GM21423 (cell line): ENCODE data around the gene UPP2.

Experiments
- ATAC-seq: cut with Tn5 transposase; IDR thresholded peaks from one replicate; pipeline ENCODE4 v1.9.1; 2021; ENCODE audit warnings: mild to moderate bottlenecking, moderate library complexity; ENCODE audit not compliant: unreplicated experiment

The UPP2 gene

DNA sequence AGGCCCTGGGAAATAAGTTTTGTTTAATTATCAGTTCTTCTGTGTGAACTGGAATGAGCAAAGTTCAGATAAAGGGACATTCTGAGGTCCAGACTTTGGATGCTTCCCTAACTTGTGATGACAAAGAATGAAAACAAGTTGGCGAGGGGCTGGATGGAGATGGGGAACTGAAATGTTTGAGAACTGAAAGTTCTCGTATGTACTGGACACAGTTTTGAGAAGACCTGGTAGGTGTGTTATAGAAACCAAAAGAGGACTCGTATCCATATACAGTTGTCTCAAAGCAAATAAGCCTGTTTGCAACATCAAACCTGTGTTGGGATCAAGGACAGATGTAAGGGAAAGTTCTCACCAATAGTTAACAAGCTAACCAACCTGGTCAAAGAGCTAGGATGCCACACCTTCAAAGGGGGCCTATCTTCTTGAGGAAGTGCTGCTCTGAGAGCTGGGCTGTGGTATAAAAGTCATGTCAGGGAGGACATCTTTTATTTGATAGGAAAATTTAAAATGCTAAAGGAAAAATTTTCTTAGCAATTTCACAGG is at the start of gene UPP2:
Gene UPP2 (plus strand): TSS at position 493 of the 543 bp plus-strand sequence. CDS start 188 bp downstream, outside the sequence.
- no peak for ATAC-seq

DNA sequence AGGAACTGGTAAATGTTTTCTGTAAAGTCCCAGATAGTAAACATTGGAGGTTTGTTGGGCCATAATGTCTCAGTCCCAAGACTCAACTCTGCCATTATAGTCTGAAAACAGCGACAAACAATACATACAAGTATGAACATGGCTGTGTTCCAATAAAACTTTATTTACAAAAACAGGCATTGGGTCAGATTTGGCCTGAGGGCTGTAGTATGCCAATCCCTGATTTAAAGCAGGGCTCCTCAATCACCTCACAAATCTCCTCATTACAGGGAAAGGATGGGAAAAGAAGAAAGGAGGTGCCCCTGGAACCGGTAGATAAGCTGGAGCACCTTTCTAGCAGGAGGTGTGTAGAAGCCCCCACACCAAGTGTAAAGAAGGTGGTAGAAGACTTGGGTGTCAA is 48.9 kb upstream of the UPP2 start:
- no peak for ATAC-seq

DNA sequence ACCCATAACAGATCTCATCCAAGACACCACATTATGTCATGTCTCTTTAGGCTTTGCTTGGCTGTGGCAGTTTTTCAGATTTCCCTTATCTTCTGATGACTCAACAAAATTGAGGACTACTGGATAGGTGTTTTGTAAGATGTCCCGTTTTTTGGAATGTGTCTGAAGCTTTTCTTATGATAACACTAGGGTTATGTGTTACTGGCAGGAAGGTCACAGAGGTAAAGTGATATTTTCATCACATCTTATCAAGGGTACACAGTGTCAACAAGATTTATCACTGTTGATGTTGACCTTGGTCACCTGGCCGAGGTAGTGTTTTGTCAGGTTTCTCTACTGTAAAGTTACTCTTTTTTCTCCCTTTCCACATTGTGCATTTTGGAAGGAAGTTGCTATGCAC is 44.8 kb upstream of the UPP2 start:
- no peak for ATAC-seq

DNA sequence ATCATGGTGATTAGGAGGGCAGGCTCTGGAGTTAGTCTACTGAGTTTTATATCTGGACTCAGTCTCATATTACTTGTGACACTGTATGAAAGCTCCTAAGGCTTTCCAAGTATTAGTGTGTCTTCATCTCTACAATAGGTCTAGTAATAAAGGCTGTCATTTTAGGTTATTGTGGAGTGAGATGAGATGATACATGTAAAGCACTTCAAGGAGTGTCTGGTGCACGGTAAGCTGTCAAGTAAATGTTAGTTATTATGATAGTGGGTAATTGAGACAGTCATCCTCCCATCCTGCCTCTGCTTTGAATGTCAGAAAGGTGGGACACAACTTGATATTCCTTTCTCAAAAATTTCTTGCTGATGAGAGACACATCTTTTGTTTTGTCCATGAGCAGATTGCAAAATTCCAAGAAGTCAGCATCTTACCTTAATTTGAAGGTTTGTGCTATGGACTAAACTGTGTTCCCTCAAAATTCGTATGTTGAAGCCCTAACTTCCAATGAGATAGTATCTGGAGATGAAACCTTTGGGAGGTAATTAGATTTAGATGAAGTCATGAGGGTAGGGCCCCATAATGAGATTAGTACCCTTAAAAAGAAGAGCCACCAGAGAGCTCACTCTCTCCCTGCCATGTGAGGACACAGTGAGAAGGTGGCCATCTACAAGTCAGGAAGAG is 41.4 kb upstream of the UPP2 start:
- no peak for ATAC-seq

DNA sequence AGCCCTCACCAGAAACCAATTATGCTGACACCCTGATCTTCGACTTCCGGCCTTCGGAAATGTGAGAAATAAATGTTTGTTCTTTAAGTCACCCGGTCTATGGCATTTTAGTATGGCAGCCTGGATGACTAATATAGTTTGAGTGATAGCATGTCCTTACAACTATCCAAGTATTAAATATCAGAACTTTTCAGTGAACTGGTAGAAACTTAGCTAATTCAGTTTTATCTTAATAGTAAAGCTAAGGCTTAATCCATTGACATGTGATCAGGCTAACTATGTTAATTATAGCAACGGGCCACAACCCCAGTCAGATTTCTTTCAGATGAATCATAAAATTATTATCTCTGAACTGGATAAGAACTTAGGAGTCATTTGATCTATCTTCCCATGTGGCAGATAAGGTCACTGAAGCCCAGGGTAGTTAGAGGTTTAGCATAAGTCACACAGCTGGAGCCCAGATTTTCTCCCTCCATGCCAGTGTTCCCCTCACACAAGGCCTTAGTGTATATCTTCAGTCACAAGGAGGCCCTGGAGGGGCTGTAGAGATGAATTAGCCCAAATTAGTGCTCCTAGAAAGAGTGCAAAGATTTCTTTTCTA is 40.7 kb upstream of the UPP2 start:
- no peak for ATAC-seq

DNA sequence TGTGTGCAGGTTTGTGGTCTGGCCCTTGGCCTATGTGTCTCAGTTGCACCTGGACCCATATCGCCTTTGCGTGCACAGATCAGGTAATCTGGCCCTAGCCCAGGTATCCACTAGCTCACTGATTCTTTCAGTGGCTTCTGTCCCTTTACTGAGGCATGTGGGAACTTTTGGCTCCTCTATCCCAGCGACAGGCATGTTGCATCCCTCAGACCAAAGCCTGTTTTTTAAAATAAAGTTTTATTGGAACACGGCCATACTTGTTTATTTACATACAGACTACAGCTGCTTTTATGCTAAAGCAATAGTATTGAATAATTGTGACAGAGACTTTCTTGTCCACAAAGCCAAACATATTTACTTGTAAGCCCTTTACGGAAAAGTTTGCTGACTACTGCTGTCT is 39.9 kb upstream of the UPP2 start:
- ATAC-seq = no peak

DNA sequence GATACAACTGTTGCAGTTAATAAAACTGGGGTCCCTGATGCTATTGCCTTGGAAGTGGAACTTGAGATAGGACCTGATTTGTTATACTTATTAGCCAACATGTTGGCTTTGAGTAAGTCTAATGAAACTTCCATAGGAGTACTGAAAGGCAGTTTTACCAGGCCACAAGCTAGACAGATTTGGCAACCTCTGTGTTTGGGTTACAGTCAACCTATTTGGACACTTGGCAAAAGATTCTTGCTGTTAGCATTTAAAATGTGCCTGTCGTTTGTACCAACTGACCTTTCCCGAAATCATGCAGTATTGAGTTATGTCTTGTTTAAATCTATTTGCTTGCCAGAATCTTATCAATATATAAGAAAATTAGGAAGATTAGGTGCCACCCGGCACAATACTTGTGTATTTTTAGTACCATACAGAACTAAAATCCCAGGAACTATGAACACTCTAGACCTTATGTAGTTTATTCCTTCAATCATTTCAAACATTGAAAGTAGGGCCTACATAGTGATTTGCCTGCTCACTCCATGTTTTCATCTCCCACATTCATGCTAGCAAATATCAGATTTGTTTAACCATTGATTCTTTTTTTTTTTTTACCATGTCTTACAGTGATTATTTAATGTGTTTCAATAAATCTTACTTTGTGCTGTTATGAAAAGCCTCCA is 35.5 kb upstream of the UPP2 start:
- no peak for ATAC-seq

DNA sequence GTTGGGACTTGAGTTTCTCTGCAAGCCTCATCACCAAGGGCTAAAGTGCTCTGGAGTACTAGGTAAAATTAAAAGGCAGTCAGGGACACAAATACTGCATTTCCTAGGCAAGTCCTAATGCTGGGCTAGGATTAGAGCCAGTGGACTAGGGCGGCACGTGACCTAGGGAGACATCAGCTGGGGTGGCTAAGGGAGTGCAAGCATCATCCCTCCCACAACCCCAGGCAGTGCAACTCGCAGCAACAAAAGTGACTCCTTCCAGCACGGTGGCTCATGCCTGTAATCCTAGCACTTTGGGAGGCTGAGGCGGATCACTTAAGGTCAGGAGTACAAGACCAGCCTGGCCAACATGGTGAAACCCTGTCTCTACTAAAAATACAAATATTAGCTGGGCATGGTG is 30.7 kb upstream of the UPP2 start:
- no peak for ATAC-seq

DNA sequence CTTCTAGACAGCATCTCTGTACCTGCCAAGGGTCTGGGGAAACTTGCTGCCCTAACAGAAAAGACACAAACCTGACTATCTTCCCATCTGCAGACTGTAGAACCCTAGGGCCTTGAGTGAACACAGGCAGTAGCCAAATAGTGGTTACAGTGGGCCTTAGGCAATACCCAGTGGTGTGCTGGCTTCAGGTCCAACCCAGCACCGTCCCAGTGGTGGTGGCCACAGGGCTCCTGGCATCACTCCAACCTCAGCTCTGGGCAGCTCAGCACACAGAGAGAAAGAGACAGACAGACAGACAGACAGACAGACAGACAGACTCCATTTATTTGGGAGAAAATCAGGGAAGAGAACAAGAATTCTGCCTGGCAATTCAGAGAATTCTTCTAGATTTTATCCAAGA is 29.3 kb upstream of the UPP2 start:
- ATAC-seq = no peak

DNA sequence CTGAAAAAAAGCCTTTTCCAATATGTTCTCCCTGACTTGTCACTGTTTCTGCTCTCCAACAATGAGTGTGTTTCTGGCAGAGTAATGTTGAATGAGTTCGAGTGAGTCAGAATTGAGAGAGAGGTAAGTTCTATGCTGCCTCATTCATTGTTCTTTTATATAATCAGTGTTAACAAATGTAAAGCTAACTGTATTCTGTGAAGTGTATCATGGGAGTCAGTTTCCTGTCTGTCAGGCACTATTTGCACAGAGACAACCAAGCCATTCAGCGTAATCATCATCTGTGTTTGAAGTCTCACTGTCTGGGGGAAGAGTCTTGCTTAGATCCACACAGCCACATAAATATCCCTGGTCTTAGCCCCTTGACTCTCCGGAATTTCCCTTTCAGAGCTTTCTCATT is 22.0 kb upstream of the UPP2 start:
- ATAC-seq = no peak

DNA sequence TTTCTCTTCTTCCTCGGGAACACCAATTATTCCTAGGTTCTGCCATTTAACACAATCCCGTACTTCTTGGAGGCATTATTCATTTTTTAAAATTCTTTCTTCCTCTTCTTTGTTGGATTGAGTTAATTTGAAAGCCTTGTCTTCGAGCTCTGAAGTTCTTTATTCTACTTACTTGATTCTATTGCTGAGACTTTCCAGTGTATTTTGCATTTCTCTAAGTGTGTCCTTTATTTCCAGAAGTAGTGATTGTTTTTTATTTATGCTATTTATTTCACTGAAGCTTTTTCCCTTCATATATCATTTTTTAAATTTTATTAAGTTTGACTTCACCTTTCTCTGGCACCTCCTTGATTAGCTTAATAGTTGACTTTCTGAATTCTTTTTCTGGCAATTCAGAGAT is 13.6 kb upstream of the UPP2 start:
- no peak for ATAC-seq

DNA sequence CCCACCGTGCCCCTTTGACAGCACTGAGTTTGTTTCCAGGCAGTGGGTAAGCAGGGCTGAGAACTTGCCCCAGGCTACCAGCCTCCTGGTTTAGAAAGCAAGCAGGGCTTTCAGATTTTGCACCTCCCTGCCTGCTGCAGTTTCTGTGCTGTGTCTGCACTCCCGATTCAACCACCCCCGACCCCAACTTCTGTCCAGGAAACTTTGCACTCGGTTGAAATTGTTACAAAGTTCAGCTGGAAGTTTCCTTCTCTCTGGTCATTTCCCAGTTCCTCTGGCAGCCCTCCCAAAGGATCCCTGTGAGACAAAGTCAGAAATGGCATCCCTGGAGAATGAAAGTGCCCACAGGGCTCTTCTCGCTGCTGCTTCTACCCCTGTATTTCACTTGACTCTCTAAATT is 12.4 kb upstream of the UPP2 start:
- no peak for ATAC-seq

DNA sequence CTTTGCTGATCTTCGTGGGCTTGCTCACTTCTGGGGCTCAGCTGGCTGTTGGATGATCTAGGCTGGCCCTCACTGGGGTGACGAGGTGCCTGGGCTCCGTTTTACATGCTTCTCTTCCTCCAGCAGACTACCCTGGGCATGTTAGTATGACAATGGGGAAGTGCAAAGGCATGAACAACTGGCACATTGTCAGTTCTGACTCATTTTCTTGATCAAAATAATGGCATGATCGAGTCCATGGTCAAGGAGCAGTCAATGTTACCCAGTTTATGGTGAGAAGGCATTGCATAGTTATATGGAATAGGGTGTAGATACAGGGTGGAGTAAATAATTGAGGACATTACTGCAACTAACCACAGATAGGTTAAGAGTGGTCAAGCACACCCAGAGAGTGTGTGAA is 10.0 kb upstream of the UPP2 start:
- no peak for ATAC-seq

DNA sequence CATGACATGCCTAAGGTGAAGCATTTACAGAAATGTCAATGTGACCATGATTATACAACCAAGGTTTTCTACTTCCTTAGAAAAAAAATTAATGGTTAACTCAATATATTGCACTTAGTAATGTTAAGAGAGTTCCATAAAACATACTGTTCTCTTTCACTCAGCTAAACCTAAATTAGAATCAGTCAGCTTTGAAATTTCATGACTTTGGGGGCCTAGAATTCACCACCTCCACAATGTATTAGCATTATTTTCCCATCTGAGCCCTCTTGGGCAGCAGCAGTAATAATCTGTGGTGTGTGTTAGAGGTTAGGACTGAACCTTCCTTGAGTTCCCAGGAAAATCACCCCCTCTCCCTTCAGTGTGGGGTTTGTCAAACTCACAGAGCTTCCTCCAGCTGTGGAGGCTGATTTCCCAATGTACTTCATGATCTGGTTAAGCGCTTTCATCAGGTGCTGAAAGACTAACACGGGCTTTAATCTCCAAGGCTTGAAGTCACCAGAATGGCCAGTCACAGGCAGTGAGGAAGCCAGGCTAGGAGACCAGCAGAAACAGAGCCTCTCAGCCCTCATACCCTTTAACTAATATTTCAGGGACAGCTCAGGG is 7.1 kb upstream of the UPP2 start:
- ATAC-seq = no peak

DNA sequence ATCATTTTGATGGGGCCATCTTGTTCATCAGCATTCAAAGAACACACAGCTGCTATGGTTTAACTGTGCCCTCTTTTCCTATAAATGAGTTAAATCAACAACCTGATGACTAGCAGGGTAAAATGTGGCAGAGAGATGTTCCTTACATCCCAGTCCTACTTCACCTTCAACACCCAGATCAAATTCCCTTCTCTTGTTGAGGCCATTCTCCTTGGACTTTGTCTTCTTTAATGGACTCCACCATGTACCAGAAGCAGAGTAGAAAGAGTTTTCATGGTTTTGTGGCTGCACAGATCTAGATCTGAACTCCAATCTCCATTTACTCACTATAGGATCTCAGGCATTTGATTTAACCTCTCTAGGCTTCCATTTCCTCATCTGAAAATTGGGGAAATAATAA is 6.4 kb upstream of the UPP2 start:
- no peak for ATAC-seq

DNA sequence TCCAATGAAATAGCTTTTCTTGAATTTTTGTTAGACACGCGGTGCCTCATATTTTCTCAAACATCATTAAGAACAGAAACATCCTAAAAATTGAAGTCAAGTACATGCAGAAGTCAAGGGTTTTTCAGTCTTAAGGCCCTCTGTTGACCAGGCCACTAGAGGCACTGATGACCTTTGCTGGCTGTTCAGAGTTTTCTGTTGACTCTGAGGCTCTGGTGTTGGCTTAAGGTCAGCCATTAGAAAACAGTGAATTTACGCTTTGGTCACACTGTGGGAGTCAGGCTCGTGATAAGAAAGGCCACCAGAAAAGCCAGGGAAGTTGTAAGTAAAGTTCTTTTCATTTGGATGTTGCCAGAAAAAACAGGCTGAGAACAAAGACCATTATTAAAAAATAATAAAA is 5.8 kb upstream of the UPP2 start:
- ATAC-seq = no peak

DNA sequence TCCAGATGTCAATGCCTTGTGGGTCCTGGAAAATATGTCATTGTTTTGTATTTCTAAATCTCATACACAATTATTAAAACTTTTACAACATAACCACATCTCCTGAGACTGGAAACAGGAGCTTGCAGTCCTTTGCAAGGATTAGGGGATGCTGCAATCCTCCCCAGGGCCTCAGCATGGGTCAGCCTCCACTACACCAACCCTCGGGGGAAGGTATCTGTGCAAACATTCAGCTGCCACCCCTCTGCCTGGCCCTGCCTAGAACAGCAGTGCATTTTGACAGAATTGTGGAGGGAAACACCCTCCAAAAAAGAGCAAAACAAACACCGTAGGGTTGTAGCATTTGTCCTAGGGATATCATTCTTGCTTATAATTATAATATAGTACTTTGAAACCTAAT is 4.2 kb upstream of the UPP2 start:
- ATAC-seq = no peak

DNA sequence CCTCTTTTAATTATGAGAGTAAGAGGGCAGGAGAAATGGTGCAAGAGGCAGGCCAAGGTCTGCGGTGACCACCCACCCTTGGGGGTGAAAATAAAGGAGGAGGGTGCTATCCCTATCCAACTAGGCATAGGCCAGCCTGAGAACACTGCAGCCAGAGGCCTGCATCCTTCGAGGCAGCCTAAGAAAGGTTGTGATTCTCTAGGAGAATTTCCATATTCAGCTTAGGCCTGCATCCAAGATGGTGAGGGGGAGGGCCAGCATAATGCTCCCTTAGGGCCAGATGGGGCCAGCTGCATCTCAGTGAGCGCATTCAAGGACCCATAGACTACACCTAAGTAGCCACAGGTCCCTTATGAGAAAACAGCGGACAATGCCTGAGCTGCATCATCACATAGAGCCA is 3.5 kb upstream of the UPP2 start:
- ATAC-seq = no peak

DNA sequence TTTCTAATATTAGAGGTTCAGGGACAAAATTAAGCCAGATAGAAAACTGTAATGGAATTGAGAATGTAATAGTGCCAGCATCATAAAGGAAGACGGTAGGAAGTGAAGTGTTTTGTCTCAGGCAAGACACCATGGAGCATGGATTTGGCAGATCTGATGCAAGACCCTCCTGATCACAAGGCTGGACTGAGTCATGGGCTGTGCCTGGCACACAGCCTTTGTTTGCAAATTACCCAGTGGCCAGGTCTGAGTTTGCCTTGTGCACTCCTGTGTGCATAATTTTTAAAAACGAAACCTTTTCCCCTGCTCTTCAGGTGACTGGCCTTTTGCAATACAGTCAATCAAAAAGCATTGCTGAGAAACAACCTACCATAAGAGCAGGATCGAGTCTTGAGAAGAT is 2.0 kb upstream of the UPP2 start:
- no peak for ATAC-seq

DNA sequence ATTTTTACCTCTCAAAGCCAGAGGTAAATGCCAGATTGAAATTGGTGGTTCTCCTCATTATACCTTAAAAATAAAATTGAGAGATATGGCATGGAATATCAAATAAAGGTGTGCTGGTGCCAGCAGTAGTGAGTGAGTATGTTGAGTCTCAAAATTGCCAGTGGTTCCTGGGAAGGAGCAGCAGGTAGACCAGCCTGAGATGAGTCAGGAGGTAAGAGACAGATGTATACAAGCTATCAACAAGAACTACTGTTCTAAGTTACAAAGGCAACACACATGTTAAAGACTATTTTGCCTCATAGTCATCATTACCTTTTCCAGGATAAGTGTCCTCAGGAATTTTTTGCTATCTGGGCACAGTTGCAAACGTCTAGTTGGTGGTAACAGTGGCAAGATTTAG is 1.3 kb upstream of the UPP2 start:
- ATAC-seq = no peak

DNA sequence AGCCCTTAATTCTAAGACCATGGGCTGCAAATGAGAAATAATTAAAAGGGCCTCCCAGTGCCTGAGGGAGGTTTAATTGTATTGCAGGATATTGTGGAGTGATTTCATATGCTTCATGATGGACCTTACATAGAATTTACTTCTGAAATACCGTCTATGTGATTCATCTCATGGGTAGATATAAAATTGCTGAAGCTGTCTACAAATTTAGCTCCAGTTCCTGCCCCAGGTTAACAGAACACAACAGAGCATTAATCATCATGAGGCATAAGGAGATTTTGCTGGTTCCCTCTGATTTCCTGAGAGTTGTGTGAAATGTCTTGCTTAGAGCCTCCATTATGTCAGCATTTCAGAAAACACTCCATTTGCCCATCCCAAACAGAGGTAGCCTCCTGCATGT is 770 bp downstream of the UPP2 start:
- ATAC-seq = no peak
